ENCODE data around the gene TEX261. TPM values are rescaled to one million over a fixed set of nuclear protein-coding genes. Genes with fewer than 3 reads are reported as not detected.

Gene TEX261
- total RNA-seq, 4 donors from 2014 or later: 36.1 to 38.7 (median 37.0) TPM

DNA sequence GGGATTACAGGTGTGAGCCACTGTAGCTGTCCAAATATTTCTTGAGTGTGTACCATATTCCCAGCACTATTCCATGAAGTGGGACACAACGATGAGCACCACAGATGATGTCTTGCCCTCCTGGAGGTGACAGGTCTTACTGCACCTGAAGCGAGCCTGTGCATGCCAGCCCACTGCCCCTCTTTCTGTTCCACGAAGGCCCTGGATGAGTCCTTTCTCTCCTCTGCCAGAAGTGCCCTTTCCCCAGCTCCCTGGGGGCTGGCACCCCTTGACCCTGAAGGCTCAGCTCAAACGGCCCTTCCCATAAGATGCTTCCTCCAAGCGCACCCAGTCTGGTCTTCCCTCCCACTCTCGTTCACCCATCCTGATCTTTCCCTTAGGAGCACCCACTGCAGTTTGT, 53.5 kb downstream of the TEX261 start:
- H3K4me1 ChIP-seq: no peaks in the 10 kb centered on the region
- H3K36me3 ChIP-seq: no peaks in the 10 kb centered on the region
- WGBS, 2 donors: 77 to 79% methylated on average over 6 of the region's 6 CpGs
- peaks cover 0 to 15% of the 10 kb centered on the region in 2 donors for H3K27me3 ChIP-seq
- no peaks in the 10 kb centered on the region for H3K9me3 ChIP-seq
- H3K4me3 ChIP-seq: no peak overlapping the region
- H3K27ac ChIP-seq: no peak overlapping the region
- DNase-seq (ENCODE audit: low spot score in 2 of 2): no peak
- TF ChIP-seq POLR2A (IDR thresholded peaks at IDR 0.05) (no peak), EP300 (IDR thresholded peaks at IDR 0.05) (no peak)
- TF ChIP-seq, protein P1, sequence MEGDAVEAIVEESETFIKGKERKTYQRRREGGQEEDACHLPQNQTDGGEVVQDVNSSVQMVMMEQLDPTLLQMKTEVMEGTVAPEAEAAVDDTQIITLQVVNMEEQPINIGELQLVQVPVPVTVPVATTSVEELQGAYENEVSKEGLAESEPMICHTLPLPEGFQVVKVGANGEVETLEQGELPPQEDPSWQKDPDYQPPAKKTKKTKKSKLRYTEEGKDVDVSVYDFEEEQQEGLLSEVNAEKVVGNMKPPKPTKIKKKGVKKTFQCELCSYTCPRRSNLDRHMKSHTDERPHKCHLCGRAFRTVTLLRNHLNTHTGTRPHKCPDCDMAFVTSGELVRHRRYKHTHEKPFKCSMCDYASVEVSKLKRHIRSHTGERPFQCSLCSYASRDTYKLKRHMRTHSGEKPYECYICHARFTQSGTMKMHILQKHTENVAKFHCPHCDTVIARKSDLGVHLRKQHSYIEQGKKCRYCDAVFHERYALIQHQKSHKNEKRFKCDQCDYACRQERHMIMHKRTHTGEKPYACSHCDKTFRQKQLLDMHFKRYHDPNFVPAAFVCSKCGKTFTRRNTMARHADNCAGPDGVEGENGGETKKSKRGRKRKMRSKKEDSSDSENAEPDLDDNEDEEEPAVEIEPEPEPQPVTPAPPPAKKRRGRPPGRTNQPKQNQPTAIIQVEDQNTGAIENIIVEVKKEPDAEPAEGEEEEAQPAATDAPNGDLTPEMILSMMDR (IDR thresholded peaks at IDR 0.05): no peak

DNA sequence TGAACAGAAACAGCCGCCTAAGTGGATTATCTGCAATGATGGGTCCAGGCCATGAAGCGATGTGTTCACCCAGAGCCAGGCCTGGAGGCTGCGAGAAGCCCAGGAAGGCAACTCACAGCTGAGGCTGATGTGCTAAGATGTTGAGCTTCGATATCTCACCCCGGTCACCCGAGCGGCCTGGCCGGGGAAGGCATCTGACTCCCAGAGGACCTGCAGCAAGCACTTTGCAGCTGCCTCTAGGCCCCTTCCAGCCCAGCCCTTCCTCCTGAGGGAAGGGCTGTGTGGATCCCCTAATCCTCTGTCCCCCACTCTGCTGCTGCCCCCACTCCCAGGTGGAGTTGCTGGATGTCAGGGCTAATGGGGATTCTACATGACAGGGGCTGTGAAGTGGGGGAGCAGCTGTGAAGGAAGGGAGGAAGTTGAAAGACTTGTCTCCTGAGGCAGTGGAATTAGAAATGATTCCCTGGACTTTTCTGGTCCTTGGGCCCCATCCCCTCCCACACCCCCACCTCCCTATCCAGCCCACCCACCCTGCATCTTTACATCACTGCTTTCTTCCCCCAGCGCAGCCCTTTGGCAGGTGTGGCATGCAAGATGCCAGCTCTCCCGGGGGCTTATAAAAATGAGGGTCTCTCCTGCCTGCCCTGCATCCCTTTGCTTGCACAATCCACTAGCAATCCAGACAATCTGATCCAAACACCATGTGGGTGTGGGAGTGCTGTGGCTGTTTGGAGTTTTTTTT, 54.7 kb downstream of the TEX261 start:
- DNase-seq (ENCODE audit: low spot score in 2 of 2): no peak
- 80 to 83% methylated on average over 8 to 10 of the region's 10 CpGs for WGBS, 2 donors
- TF ChIP-seq, protein P1 (IDR thresholded peaks at IDR 0.05): no peak
- TF ChIP-seq EP300 (IDR thresholded peaks at IDR 0.05) (no peak), POLR2A (IDR thresholded peaks at IDR 0.05) (no peak)
- H3K36me3 ChIP-seq: no peaks in the 10 kb centered on the region
- H3K4me1 ChIP-seq: no peaks in the 10 kb centered on the region
- peaks cover 0 to 23% of the 10 kb centered on the region in 2 donors for H3K27me3 ChIP-seq
- no peak overlapping the region for H3K4me3 ChIP-seq
- no peak overlapping the region for H3K27ac ChIP-seq
- H3K9me3 ChIP-seq: no peaks in the 10 kb centered on the region

DNA sequence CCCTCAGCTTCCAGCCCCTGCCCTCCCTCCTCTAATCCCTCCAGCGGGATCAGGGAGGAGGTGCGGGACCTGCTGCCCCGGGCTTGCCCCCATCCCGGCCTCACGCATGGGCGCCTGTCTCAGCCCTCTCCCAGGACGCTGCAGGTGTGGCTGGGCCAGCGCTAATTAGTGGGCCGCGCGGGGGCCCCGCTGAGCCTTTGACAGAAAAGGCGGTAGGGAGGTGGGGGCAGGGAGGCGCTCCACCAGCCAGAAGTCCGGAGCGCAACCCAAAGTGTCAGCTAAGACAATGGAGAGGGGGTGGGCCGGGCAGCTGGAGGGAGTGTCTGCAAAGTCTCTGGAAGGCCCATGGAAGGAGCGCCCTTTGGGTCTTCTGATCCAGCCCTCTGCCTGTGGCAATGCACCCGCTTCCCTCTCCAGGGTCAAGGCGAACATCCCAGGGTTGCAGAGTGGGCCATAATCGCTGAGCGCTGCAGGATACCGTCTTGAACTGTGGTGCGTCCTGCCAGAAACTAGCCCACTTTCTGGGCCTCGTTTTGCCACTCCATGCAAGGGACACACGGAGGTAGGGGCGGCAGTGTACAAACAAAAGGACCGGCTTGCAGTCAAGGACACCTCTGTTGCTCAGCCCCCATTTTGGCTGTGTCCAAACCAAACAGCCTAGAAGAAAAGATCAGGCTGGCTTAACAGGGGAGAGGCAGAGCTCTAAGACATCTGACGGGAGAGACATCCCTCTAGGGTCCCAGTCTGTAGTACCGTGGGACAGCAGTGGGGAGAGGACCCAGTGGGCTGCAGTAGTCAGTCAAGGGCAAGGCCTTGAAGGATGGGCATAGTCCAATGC, 55.5 kb downstream of the TEX261 start:
- Histone ChIP-seq H3K4me3 (no peak overlapping the region), H3K27me3 (peaks cover 0 to 23% of the 10 kb centered on the region in 2 donors), H3K27ac (no peak overlapping the region), H3K4me1 (no peaks in the 10 kb centered on the region), H3K9me3 (no peaks in the 10 kb centered on the region), H3K36me3 (no peaks in the 10 kb centered on the region)
- no peak for DNase-seq (ENCODE audit: low spot score in 2 of 2)
- TF ChIP-seq EP300 (IDR thresholded peaks at IDR 0.05) (no peak), POLR2A (IDR thresholded peaks at IDR 0.05) (no peak)
- TF ChIP-seq, protein P1 (IDR thresholded peaks at IDR 0.05): no peak
- 29 to 46% methylated on average over 30 of the region's 30 CpGs for WGBS, 2 donors

DNA sequence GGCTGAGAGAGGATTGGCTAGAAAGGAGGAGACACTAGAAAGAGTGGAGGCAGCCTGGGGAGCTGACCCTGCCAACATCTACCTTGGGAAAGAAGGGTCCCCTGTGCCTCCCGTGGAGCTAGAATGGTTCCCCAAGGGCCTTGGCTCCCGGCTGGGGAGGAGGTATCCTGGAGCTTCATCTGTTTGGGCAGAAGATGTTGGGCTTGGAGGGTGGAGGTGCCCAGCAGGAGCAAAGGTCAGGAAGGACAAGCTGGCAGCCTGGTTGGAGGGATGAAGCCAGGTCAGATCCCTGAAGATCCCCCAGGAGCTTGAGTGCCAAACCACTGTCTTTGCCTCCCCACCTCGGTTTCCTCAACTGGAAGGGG, 56.1 kb downstream of the TEX261 start:
- Histone ChIP-seq H3K4me3 (no peak overlapping the region), H3K36me3 (no peaks in the 10 kb centered on the region), H3K27ac (no peak overlapping the region), H3K9me3 (no peaks in the 10 kb centered on the region), H3K27me3 (peaks cover 0 to 23% of the 10 kb centered on the region in 2 donors), H3K4me1 (no peaks in the 10 kb centered on the region)
- WGBS, 2 donors: 38 to 50% methylated on average over 3 of the region's 3 CpGs
- no peak for DNase-seq (ENCODE audit: low spot score in 2 of 2)
- no peak for TF ChIP-seq EP300 (IDR thresholded peaks at IDR 0.05)
- TF ChIP-seq, protein P1 (IDR thresholded peaks at IDR 0.05): no peak
- TF ChIP-seq POLR2A (IDR thresholded peaks at IDR 0.05): no peak
